B cell (primary cell): ENCODE measurements around the gene EPN1. TPM values are rescaled to one million over a fixed set of nuclear protein-coding genes. Genes with fewer than 3 reads are reported as not detected.
A peak's percentile ranks its signal among the peaks of the same experiment; 100 is the strongest.

Experiments
- ATAC-seq: fragments of 200-7000 bp; cut with Tn5 transposase; one replicate; pipeline ENCODE4 v1.10.0; 2021; ENCODE audit warnings: low read depth, mild to moderate bottlenecking, moderate number of reproducible peaks, moderate library complexity
- CTCF ChIA-PET: fragments of 350-600 bp; sonication (Branson Sonifier 250); formaldehyde crosslinking; loops from one replicate; lab custom pipeline; 2021; ENCODE audit warnings: antibody characterized with exemption, inconsistent platforms; lab: Charles Lee
- POLR2A ChIA-PET: fragments of 350-600 bp; sonication (Branson Sonifier 250); formaldehyde crosslinking; loops from one replicate; lab custom pipeline; 2021; ENCODE audit warnings: antibody characterized with exemption; lab: Charles Lee
- DNase-seq: peaks from one replicate; pipeline ENCODE4 v3.0.0; 2013
- H2AFZ ChIP-seq: 2 replicates; pipeline ENCODE4 v1.6.1; 2012; ENCODE audit warnings: mild to moderate bottlenecking, low read depth, low read length; ENCODE audit not compliant: insufficient read depth, poor library complexity, severe bottlenecking
- H3K27ac ChIP-seq, 2 donors: 1 replicate in 1 of 2; 2 replicates in 1 of 2; pipeline ENCODE4 v1.5.1; 2012 to 2013; ENCODE audit warnings: low read length in 2 of 2, mild to moderate bottlenecking in 2 of 2, moderate library complexity in 1 of 2
- H3K27me3 ChIP-seq, 4 experiments: fragments of 200-600 bp in 1 of 4; sonication (generic) in 1 of 4; replicated peaks in 1 of 4; 1 replicate in 2 of 4; 2 replicates in 2 of 4; pipeline versions ENCODE4 v1.6.1 to v1.7.0; 2013 to 2016; ENCODE audit warnings: low read length in 3 of 4, mild to moderate bottlenecking in 2 of 4, mixed read lengths in 1 of 4, moderate library complexity in 1 of 4; ENCODE audit not compliant: insufficient read depth in 4 of 4, control insufficient read depth in 3 of 4; ENCODE audit errors: control extremely low read depth in 1 of 4
- H3K36me3 ChIP-seq, 2 experiments: replicated peaks in 1 of 2; 1 replicate in 1 of 2; 2 replicates in 1 of 2; pipeline versions ENCODE4 v1.6.1 to v1.7.1; 2013; ENCODE audit warnings: low read length in 1 of 2; ENCODE audit not compliant: insufficient read depth in 2 of 2, control insufficient read depth in 1 of 2; ENCODE audit errors: control extremely low read depth in 1 of 2, extremely low read depth in 1 of 2
- H3K4me1 ChIP-seq, 2 donors: fragments of 200-600 bp in 1 of 2; sonication (generic) in 1 of 2; 1 replicate in 1 of 2; 2 replicates in 1 of 2; pipeline versions ENCODE4 v1.5.1 to v1.6.1; 2013 to 2017; ENCODE audit warnings: low read length in 2 of 2; ENCODE audit not compliant: control insufficient read depth in 2 of 2, insufficient read depth in 2 of 2
- H3K4me2 ChIP-seq: replicated peaks from 2 replicates; pipeline ENCODE3; 2012; ENCODE audit warnings: mild to moderate bottlenecking, low read depth, low read length; ENCODE audit not compliant: poor library complexity, severe bottlenecking
- H3K4me3 ChIP-seq, 5 experiments: fragments of 200-600 bp in 1 of 5; sonication (generic) in 1 of 5; 1 replicate in 3 of 5; 2 replicates in 2 of 5; pipeline versions ENCODE4 v1.5.1 to v1.7.0; 2011 to 2016; ENCODE audit warnings: low read length in 4 of 5, mild to moderate bottlenecking in 4 of 5, low read depth in 2 of 5, control low read depth in 1 of 5, moderate library complexity in 1 of 5; ENCODE audit not compliant: insufficient read depth in 1 of 5; ENCODE audit errors: control extremely low read depth in 1 of 5, extremely low read depth in 1 of 5
- H3K79me2 ChIP-seq: fragments of 200-600 bp; sonication (generic); one replicate; pipeline ENCODE4 v1.6.0; 2016; ENCODE audit warnings: low read length; ENCODE audit not compliant: control insufficient read depth, insufficient read depth
- H3K9ac ChIP-seq: fragments of 200-600 bp; sonication (generic); 2 replicates; pipeline ENCODE4 v1.6.1; 2017; ENCODE audit warnings: mild to moderate bottlenecking, low read length, moderate library complexity
- H3K9me3 ChIP-seq, 3 donors: one replicate each; pipeline versions ENCODE4 v1.6.1 to v1.7.1; 2013; ENCODE audit warnings: low read length in 2 of 3; ENCODE audit not compliant: control insufficient read depth in 2 of 3, insufficient read depth in 1 of 3; ENCODE audit errors: control extremely low read depth in 1 of 3
- H4K20me1 ChIP-seq: 2 replicates; pipeline ENCODE4 v1.6.0; 2012; ENCODE audit warnings: mild to moderate bottlenecking, low read length; ENCODE audit not compliant: insufficient read depth, control insufficient read depth, poor library complexity, severe bottlenecking
- H3K27ac Mint-ChIP-seq: one replicate; pipeline ENCODE4 v1.8.0; 2021; ENCODE audit warnings: mixed read lengths
- H3K27me3 Mint-ChIP-seq: one replicate; pipeline ENCODE4 v1.8.0; 2021; ENCODE audit warnings: mixed read lengths
- H3K4me1 Mint-ChIP-seq: one replicate; pipeline ENCODE4 v1.8.0; 2021; ENCODE audit warnings: mixed read lengths
- H3K4me3 Mint-ChIP-seq: one replicate; pipeline ENCODE4 v1.8.0; 2021; ENCODE audit warnings: mixed read lengths
- H3K9me3 Mint-ChIP-seq: one replicate; pipeline ENCODE4 v1.8.0; 2022; ENCODE audit warnings: mixed read lengths; ENCODE audit not compliant: insufficient read depth
- CTCF ChIP-seq: fragments of 200-600 bp; IDR thresholded peaks from one replicate; pipeline ENCODE4 v1.8.0; 2022; ENCODE audit warnings: antibody characterized with exemption, mild to moderate bottlenecking
- EZH2 ChIP-seq: IDR thresholded peaks from 2 replicates; pipeline ENCODE4 v1.6.1; 2012; ENCODE audit warnings: borderline replicate concordance, low read depth, mild to moderate bottlenecking, moderate library complexity, low read length; ENCODE audit not compliant: insufficient read depth, poor library complexity, severe bottlenecking
- WGBS: methylation state at CpG from one replicate; pipeline ENCODE4 v1.1.5; 2013; ENCODE audit warnings: missing lambda C conversion rate; ENCODE audit not compliant: insufficient coverage; 5-methylcytosine and 5-hydroxymethylcytosine counted together
- intact Hi-C: fragments of 100-400 bp; cut with micrococcal nuclease; formaldehyde crosslinking; loops from one replicate; pipeline ENCODE4 v1.10.0; 2022
- polyA plus RNA-seq: library from polyadenylated mRNA; depleted of rRNA; stranded (reverse); fragments of >200 nt; gene quantifications from 2 replicates; pipeline ENCODE4 v1.2.3, GENCODE V29; 2012
- total RNA-seq, 2 donors: library from RNA; stranded (reverse); fragments of 120-200 nt in 1 of 2; gene quantifications; 1 replicate in 1 of 2; 2 replicates in 1 of 2; pipeline versions ENCODE4 v1.2.3 to v1.2.4, GENCODE V29; 2013 to 2022

The EPN1 gene
- total and polyA plus RNA-seq, 2 donors (not counting 1 experiment from before 2014, with no cell fraction given) = 54.4 to 63.9 TPM

DNA sequence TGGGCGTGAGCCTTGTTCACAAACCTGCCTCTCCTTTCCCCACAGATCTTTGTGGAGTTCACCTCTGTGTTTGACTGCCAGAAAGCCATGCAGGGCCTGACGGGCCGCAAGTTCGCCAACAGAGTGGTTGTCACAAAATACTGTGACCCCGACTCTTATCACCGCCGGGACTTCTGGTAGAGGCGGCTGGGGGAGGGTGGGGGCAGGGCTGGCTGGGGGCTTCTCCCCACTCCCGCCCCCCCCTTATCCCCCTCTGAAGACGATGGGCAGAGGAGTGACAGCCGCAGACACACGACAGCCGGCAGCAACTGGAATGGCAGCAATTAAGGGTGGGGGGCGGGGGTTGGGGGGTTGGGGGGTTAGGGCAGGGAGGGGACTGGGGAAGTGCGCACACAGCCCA, 1.1 kb upstream of the EPN1 start:
- Histone ChIP-seq H3K4me1 (peaks cover 32 to 47% of the 10 kb centered on the region in 2 donors), H4K20me1 (peaks cover 73% of the 10 kb centered on the region), H3K9ac (no peak overlapping the region), H3K9me3 (no peaks in the 10 kb centered on the region), H3K27me3 (no peaks in the 10 kb centered on the region), H3K4me3 (no peak overlapping the region), H3K27ac (peak overlapping the region; percentile 29 to 76), H3K36me3 (peaks cover 0 to 57% of the 10 kb centered on the region in 2 experiments), H3K4me2 (no peak overlapping the region), H3K79me2 (peaks cover 68% of the 10 kb centered on the region), H2AFZ (no peak overlapping the region)
- TF ChIP-seq EZH2 = no peak
- intact Hi-C loops = no loop called here
- WGBS = 100% methylated on average over 1 of the region's 15 CpGs
- ChIA-PET CTCF (interaction anchor here (0.9 to 3.7 kb wide), 4 partner anchors 11 to 42 kb away, joined by 3 to 46 read pairs (median 5); partner anchors contain the start of genes CCDC106 and U2AF2), POLR2A (interaction anchor here (1.1 to 1.3 kb wide), 2 partner anchors 19 to 36 kb away, joined by 3 to 6 read pairs; partner anchors contain the start of gene U2AF2)
- no peaks in the 10 kb centered on the region for H3K9me3 Mint-ChIP-seq
- peaks cover 62% of the 10 kb centered on the region for H3K4me1 Mint-ChIP-seq
- peak overlapping the region; percentile 79 for H3K27ac Mint-ChIP-seq
- ATAC-seq (no peak), DNase-seq (no peak)
- peak overlapping the region; percentile 63 for H3K4me3 Mint-ChIP-seq
- no peaks in the 10 kb centered on the region for H3K27me3 Mint-ChIP-seq

DNA sequence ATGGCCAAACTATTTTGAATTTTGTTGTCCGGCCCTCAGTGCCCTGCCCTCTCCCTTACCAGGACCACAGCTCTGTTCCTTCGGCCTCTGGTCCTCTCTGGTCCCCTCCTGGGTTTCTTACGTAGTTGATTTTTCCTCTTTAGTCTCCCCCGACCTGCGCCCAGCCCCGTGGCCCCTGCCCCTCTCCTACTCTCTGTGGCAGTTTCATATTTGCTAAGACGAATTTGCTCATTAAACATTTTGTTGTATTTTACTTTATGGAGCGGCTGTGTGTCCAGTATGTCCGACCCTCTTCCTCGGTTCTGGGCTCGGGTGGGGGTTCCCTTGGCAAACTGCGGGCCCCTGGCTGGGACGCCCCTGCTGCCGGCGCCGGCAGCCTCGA, 576 bp upstream of the EPN1 start:
- peaks cover 64% of the 10 kb centered on the region for H3K4me1 Mint-ChIP-seq
- intact Hi-C loops = no loop called here

More for the DNA sequence above, 576 bp upstream of the EPN1 start:
- peaks cover 73% of the 10 kb centered on the region for H4K20me1 ChIP-seq
- Mint-ChIP-seq H3K9me3 (no peaks in the 10 kb centered on the region), H3K27ac (peak overlapping the region; percentile 85), H3K4me3 (peak overlapping the region; percentile 72), H3K27me3 (no peaks in the 10 kb centered on the region)
- peak overlapping the region; percentile 70 for H2AFZ ChIP-seq
- no peaks in the 10 kb centered on the region for H3K9me3 ChIP-seq
- ChIA-PET CTCF (interaction anchor here (0.6 kb wide), 1 partner anchor 42 kb away, joined by 3 read pairs; no protein-coding TSS in a partner anchor), POLR2A (interaction anchor here (1.1 to 1.3 kb wide), 2 partner anchors 20 to 37 kb away, joined by 3 to 6 read pairs; partner anchors contain the start of gene U2AF2)
- peak overlapping the region; percentile 76 to 87 for H3K27ac ChIP-seq
- peak overlapping the region; percentile 82 for H3K4me2 ChIP-seq
- no peak for DNase-seq
- H3K79me2 ChIP-seq = peaks cover 68% of the 10 kb centered on the region
- peak overlapping the region in 4 of 5 experiments; percentile 64 to 93 (median 82) for H3K4me3 ChIP-seq
- H3K36me3 ChIP-seq = peaks cover 0 to 57% of the 10 kb centered on the region in 2 experiments
- H3K9ac ChIP-seq = peak overlapping the region; percentile 80
- TF ChIP-seq EZH2 (no peak), CTCF (no peak)
- no peaks in the 10 kb centered on the region for H3K27me3 ChIP-seq
- no peak for ATAC-seq
- H3K4me1 ChIP-seq = peaks cover 38 to 53% of the 10 kb centered on the region in 2 donors
- 47% methylated on average over 13 of the region's 17 CpGs for WGBS
